Cardiac septum (tissue), 1 donor: Measurements from ENCODE around the gene UGGT2. TPM values are rescaled to one million over a fixed set of nuclear protein-coding genes. Genes with fewer than 3 reads are reported as not detected.
"Not testable (repeated sequence)": the region's sequence is repeated elsewhere in the genome, so short reads cannot be mapped to it uniquely, and the experiment has no call there.

ENCODE experiments used
- DNase-seq: peaks from one replicate; pipeline ENCODE4 v3.0.0-alpha.2; 2020; ENCODE audit warnings: low spot score
- intact Hi-C: fragments of 100-400 bp; cut with DNase I; formaldehyde crosslinking; loops from one replicate; pipeline ENCODE4 v1.14.0; 2022
- total RNA-seq: library from RNA; stranded (reverse); fragmentation: NEBNext Ultra II Directional; extraction: Animal tissue kit (Norgen Biotek cat#: 25700); gene quantifications from one replicate; pipeline ENCODE4 v1.2.1, GENCODE V29; 2021
- donor health status: DM: no; HTN: no; CAD: no.

The UGGT2 gene
- total RNA-seq, 1 donor from 2014 or later = 13.9 TPM

GRCh38 chr13:95822303-95822702, 230.9 kb downstream of the UGGT2 start:
- intact Hi-C loops = no loop called here
- no peak for DNase-seq

GRCh38 chr13:95814495-95814894, 238.7 kb downstream of the UGGT2 start:
- intact Hi-C loops = no loop called here
- no peak for DNase-seq

GRCh38 chr13:95813139-95813538, 240.1 kb downstream of the UGGT2 start:
- DNase-seq = no peak
- intact Hi-C loops = no loop called here

- intact Hi-C loops = no loop called here
- no peak for DNase-seq
Observed at GRCh38 chr13:95809429-95809828, 243.8 kb downstream of the UGGT2 start.

GRCh38 chr13:95805921-95806320, 247.3 kb downstream of the UGGT2 start:
- no peak for DNase-seq
- intact Hi-C loops = no loop called here

- intact Hi-C loops = no loop called here
- no peak for DNase-seq
Observed at GRCh38 chr13:95801825-95802224, 251.4 kb downstream of the UGGT2 start.

- intact Hi-C loops = no loop called here
- DNase-seq = no peak
Observed at GRCh38 chr13:95800436-95800835, 252.8 kb downstream of the UGGT2 start.

GRCh38 chr13:95797016-95797415, 256.2 kb downstream of the UGGT2 start:
- intact Hi-C loops = no loop called here
- DNase-seq = no peak

- DNase-seq = no peak
- intact Hi-C loops = no loop called here
Observed at GRCh38 chr13:95793781-95794180, 259.4 kb downstream of the UGGT2 start.

- intact Hi-C loops = no loop called here
- DNase-seq = no peak
Observed at GRCh38 chr13:95793018-95793555, 260.1 kb downstream of the UGGT2 start.

GRCh38 chr13:95791084-95791722, 262.0 kb downstream of the UGGT2 start:
- DNase-seq = no peak
- intact Hi-C loops = no loop called here

GRCh38 chr13:95789315-95789714, 263.9 kb downstream of the UGGT2 start:
- DNase-seq, intact Hi-C loops: not testable (repeated sequence)

GRCh38 chr13:95788100-95788463, 265.1 kb downstream of the UGGT2 start:
- no peak for DNase-seq
- intact Hi-C loops = no loop called here

GRCh38 chr13:95787356-95788099, 265.7 kb downstream of the UGGT2 start:
- intact Hi-C loops = no loop called here
- no peak for DNase-seq

- no peak for DNase-seq
- intact Hi-C loops = no loop called here
Observed at GRCh38 chr13:95784900-95785290, 268.3 kb downstream of the UGGT2 start.

- intact Hi-C loops = no loop called here
Observed at GRCh38 chr13:95784161-95784899, 268.9 kb downstream of the UGGT2 start.

GRCh38 chr13:95783747-95784146, 269.5 kb downstream of the UGGT2 start:
- intact Hi-C loops = no loop called here
- no peak for DNase-seq

More at GRCh38 chr13:95784161-95784899, 268.9 kb downstream of the UGGT2 start:
- DNase-seq = no peak

GRCh38 chr13:95781940-95782339, 271.3 kb downstream of the UGGT2 start:
- intact Hi-C loops, DNase-seq: not testable (repeated sequence)

GRCh38 chr13:95781016-95781415, 272.2 kb downstream of the UGGT2 start:
- intact Hi-C loops = no loop called here
- no peak for DNase-seq

- intact Hi-C loops = no loop called here
- no peak for DNase-seq
Observed at GRCh38 chr13:95779522-95779921, 273.7 kb downstream of the UGGT2 start.
